ENCODE data around the gene FGF2.
"Not testable (repeated sequence)": the region's sequence is repeated elsewhere in the genome, so short reads cannot be mapped to it uniquely, and the experiment has no call there.

FGF2 gene

GRCh38 chr4:122826553-122827257 lies at the start of gene FGF2:
TSS of gene FGF2 (plus strand) at chr4:122826831. CDS start at chr4:122827175, 344 bp downstream.
- DNase-seq (ENCODE audit: low read depth): no peak

- no peak for DNase-seq (ENCODE audit: low read depth)
These were observed 49.7 kb upstream of the FGF2 start for GRCh38 chr4:122776916-122777315.

- no peak for DNase-seq (ENCODE audit: low read depth)
These were observed 48.6 kb upstream of the FGF2 start for GRCh38 chr4:122777846-122778673.

- DNase-seq (ENCODE audit: low read depth): no peak
These were observed 45.1 kb upstream of the FGF2 start for GRCh38 chr4:122781486-122781885.

- no peak for DNase-seq (ENCODE audit: low read depth)
These were observed 43.1 kb upstream of the FGF2 start for GRCh38 chr4:122783301-122784215.

- no peak for DNase-seq (ENCODE audit: low read depth)
These were observed 42.4 kb upstream of the FGF2 start for GRCh38 chr4:122784261-122784660.

DNA sequence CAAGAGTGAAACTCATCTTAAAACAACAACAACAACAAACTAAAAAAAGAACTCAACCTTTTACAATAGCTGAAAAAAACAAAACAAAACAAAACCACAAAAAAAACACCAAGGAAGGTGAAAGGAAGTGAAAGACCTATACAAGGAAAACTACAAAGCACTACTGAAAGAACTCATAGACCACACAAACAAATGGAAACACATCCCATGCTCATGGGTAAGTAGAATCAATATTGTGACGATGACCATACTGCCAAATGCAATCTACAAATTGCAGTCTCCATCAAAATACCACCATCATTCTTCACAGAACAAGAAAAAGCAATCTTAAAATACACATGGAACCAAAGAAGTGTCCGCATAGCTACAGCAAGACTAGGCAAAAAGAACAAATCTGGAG lies 41.5 kb upstream of the FGF2 start:
- no peak for DNase-seq (ENCODE audit: low read depth)

DNA sequence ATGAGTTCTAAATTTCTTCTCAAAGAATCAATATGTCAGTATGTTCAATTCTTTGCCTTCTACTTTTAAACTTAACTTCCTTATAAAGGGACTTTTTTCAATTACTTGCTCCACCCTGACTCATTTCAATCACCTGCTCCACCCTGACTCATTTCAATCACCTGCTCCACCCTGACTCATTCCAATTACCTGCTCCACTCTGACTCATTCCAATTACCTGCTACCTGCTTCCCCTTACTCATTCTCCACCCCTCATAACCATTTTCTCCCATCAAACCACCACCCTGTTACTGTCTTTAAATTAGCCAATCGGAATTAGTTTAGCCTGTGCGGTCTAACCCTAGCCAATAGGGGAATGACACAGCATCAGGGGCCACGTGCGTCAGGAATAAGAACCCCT lies 40.3 kb upstream of the FGF2 start:
- DNase-seq (ENCODE audit: low read depth): not testable (repeated sequence)

DNA sequence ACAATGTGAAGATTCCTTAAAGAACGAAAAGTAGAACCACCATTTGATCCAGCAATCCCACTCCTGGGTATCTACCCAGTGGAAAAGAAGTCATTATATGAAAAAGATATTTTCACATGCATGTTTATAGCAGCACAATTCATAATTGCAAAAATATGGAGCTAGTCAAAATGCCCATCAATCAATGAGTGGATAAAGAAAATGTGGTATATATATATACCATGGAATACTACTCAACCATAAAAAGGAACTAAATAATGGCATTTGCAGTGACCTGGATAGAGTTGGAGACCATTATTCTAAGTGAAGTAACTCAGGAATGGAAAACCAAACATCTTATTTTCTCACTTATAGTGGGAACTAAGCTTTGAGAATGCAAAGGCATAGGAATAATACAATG lies 39.7 kb upstream of the FGF2 start:
- DNase-seq (ENCODE audit: low read depth): not testable (repeated sequence)

DNA sequence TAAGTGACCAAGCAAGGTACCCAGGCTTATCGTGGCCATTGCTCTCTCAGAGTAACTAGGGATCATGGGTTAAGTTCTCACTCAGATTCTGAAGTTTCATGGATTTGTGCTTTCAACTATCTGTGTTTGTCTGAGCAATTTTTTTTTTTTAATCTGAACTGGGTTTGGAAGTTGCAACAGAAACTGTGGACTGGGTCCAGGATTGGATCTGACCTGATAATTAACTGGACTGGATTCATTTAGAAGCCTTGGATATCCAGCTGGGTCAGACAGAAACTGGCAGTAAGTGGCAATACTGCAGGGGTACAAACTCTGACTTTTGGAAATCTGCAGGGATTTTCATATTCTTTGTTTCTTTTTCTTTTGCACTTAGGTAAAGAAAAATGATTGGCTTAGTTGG lies 38.7 kb upstream of the FGF2 start:
- DNase-seq (ENCODE audit: low read depth): no peak

DNA sequence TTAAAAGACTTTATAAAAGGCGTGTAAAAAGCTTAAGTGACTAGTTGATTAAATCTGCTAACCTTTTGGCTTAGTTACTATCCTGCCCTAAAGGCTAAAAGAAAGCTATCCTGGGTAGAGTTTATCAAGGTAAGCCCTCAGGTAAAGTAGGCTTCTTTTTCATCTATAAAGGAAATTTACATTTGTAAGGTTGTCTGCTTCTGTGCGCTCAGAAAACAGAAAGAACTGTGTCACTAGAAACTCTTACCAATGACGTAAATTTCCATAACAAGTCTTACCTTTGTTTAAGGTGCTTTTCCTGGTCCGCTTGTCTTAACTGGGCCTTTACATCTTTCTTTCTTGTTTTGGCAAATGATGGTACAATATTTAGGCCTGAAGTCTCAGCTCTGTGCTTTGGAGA lies 37.7 kb upstream of the FGF2 start:
- DNase-seq (ENCODE audit: low read depth): no peak

DNA sequence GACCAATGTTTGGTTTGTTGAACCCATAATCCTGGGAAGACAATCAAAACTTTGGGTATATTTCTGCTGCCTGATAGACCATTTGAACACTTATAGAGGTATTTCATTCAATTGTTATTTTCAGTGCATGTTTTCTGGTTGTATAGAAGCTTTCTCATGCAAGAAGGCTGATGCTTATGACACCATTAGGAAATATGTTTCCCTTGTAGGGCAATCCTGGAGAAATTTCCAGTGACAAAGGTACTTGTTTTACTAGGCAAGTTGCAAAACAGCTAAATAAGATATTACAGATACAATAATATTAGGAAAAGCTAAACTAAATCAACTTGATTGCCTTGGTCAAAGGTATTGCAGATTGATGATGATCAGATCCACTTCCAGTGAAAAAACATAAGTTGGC lies 32.8 kb upstream of the FGF2 start:
- no peak for DNase-seq (ENCODE audit: low read depth)

GRCh38 chr4:122796801-122797404 lies 29.7 kb upstream of the FGF2 start:
- DNase-seq (ENCODE audit: low read depth): no peak

GRCh38 chr4:122797405-122798094 lies 29.1 kb upstream of the FGF2 start:
- no peak for DNase-seq (ENCODE audit: low read depth)

- no peak for DNase-seq (ENCODE audit: low read depth)
These were observed 28.5 kb upstream of the FGF2 start for GRCh38 chr4:122798101-122798500.

DNA sequence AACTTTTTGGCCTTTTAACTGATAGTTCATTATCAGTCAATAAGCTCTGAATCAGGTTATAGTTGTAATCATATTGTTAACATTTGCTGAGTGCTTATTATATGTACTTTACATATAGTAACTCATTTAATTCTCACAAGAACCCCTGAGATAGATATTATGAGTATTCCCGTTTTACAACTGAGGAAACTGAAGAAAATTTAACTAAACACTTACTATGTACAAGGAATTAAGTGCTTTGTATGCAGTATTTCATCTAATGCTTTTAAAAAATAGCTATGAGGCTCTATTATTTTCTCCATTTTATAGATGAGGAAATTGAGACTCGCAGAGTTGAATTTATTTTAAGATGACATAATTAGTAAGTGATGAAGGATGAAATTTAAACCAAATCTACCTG lies 27.7 kb upstream of the FGF2 start:
- no peak for DNase-seq (ENCODE audit: low read depth)

- no peak for DNase-seq (ENCODE audit: low read depth)
These were observed 22.8 kb upstream of the FGF2 start for GRCh38 chr4:122803788-122804208.

DNA sequence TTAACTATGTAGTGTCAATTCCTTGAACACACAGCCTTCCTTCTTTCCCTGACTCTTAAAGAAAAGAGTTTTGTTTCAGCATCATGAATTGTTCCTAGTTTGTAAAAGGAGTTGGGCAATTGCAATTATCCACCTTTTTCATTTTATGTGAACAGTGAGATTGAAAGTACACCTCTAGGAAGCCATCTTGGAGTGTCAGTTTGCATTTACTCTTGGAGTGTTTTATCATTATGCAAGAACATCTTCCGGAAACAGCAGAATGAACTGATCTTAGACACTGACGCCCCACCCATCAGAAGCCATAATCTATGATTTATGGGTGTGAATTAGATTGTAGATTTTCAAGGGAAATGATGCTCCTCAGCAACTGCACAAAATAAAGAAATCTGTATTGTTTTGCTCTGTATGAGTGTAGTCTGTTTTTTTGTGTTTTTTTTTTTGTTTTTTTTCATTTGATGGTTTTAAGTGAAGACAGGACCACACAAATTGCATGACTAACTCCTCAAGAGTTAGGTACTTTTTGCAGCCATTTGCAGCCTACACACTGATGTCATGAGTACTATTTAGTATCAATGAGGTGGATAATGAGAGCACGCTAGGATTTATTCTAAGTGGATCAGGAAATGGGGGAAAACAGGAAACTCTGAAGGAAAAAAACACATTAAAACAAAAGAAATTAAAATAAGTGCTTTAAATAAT lies 19.5 kb upstream of the FGF2 start:
- no peak for DNase-seq (ENCODE audit: low read depth)

GRCh38 chr4:122810669-122811068 lies 16.0 kb upstream of the FGF2 start:
- no peak for DNase-seq (ENCODE audit: low read depth)

DNA sequence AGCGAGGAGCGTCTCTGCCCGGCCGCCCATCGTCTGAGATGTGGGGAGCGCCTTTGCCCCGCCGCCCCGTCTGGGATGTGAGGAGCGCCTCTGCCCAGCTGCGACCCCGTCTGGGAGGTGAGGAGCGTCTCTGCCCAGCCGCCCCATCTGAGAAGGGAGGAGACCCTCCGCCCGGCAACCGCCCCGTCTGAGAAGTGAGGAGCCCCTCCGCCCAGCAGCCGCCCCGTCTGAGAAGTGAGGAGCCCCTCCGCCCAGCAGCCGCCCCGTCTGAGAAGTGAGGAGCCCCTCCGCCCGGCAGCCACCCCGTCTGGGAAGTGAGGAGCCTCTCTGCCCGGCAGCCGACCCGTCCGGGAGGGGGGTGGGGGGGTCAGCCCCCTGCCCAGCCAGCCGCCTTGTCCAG lies 14.8 kb upstream of the FGF2 start:
- DNase-seq (ENCODE audit: low read depth): not testable (repeated sequence)

- not testable (repeated sequence) for DNase-seq (ENCODE audit: low read depth)
These were observed 13.8 kb upstream of the FGF2 start for GRCh38 chr4:122812823-122813222.
